Measurements from ENCODE around the gene ZNF709. TPM values are rescaled to one million over a fixed set of nuclear protein-coding genes. Genes with fewer than 3 reads are reported as not detected.

Gene ZNF709
- total and polyA plus RNA-seq, 2 of the 13 experiments (the other 11 are each of a cell fraction or from before 2014, with no cell fraction given) = 1.5 to 3.9 TPM

GRCh38 chr19:12495002-12495802 lies 10.6 kb upstream of the ZNF709 start (continued):
- TF ChIP-seq ZNF318 (CRISPR knock-in tag; IDR thresholded peaks at IDR 0.05) (0 out of 2 replicates have a peak, but pooled peaks have one; percentile 45), ZNF17 (CRISPR knock-in tag; IDR thresholded peaks at IDR 0.05) (no peak), IKZF1 (IDR thresholded peaks at IDR 0.05) (no peak), ZNF550 (CRISPR knock-in tag; IDR thresholded peaks at IDR 0.05; ENCODE audit: borderline replicate concordance) (no peak), ETV6 (CRISPR knock-in tag; conservative IDR thresholded peaks at IDR 0.05) (peak; percentile 48; the same call in 1 of the 2 replicates), NRL (CRISPR knock-in tag; IDR thresholded peaks at IDR 0.05; ENCODE audit: borderline replicate concordance) (peak; percentile 97), SP140L (CRISPR knock-in tag; IDR thresholded peaks at IDR 0.05; ENCODE audit: borderline replicate concordance) (no peak), THRA (CRISPR knock-in tag; IDR thresholded peaks at IDR 0.05; ENCODE audit: borderline replicate concordance) (peak; percentile 58; the same call in 1 of the 2 replicates), SMARCE1 (IDR thresholded peaks at IDR 0.05; ENCODE audit: borderline replicate concordance) (no peak), HMGXB3 (CRISPR knock-in tag; IDR thresholded peaks at IDR 0.05; ENCODE audit: borderline replicate concordance) (no peak; the same call in 1 of the 2 replicates), KLF13 (CRISPR knock-in tag; IDR thresholded peaks at IDR 0.05) (no peak), JUNB (CRISPR knock-in tag; IDR thresholded peaks at IDR 0.05; ENCODE audit: borderline replicate concordance) (no peak)
